HG02973 (cell line): ENCODE results near the gene PTBP3.
"Not testable (repeated sequence)": the region's sequence is repeated elsewhere in the genome, so short reads cannot be mapped to it uniquely, and the experiment has no call there.

ENCODE experiments used
- ATAC-seq: cut with Tn5 transposase; IDR thresholded peaks from one replicate; pipeline ENCODE4 v1.9.1; 2021; ENCODE audit warnings: moderate library complexity; ENCODE audit not compliant: unreplicated experiment

The PTBP3 gene, protein sequence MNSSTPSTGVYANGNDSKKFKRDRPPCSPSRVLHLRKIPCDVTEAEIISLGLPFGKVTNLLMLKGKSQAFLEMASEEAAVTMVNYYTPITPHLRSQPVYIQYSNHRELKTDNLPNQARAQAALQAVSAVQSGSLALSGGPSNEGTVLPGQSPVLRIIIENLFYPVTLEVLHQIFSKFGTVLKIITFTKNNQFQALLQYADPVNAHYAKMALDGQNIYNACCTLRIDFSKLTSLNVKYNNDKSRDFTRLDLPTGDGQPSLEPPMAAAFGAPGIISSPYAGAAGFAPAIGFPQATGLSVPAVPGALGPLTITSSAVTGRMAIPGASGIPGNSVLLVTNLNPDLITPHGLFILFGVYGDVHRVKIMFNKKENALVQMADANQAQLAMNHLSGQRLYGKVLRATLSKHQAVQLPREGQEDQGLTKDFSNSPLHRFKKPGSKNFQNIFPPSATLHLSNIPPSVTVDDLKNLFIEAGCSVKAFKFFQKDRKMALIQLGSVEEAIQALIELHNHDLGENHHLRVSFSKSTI

DNA sequence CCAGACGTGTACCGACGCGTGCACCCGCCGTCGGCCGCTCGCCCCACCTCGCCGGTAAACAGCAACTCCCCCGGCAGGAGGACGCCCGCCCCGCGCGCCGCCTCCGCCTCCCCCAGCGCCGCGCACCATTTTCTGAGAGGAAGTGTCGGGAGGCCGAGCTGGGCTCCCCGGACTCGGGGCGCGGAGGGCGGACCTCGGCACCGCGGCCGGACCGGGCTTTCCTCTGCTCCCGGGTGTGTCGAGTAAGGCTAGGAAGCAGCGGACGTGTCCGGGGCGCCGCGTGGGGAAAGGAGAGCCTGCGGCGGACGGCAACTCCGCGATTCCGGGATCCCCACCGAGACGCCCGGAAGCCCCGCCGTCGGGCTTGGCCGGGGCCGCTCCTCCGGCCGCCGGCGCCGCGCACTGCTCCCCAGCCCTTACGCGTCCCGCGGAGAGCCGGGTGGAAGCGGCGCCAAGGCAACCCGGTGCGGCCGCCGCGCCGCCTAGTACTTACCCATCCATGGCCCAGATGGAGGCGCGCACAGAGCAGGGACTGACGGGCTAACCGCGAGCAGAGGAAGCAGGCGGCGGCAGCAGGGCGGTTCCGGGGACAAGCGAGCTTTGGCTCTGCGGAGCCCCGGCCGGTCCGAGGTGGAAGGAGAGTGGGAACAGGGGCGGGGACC lies at the start of gene PTBP3:
PTBP3 (minus strand) TSS at position 643 of the 662 bp plus-strand sequence. CDS start 35,754 bp downstream, outside the sequence.
- ATAC-seq, result peak; percentile 52

DNA sequence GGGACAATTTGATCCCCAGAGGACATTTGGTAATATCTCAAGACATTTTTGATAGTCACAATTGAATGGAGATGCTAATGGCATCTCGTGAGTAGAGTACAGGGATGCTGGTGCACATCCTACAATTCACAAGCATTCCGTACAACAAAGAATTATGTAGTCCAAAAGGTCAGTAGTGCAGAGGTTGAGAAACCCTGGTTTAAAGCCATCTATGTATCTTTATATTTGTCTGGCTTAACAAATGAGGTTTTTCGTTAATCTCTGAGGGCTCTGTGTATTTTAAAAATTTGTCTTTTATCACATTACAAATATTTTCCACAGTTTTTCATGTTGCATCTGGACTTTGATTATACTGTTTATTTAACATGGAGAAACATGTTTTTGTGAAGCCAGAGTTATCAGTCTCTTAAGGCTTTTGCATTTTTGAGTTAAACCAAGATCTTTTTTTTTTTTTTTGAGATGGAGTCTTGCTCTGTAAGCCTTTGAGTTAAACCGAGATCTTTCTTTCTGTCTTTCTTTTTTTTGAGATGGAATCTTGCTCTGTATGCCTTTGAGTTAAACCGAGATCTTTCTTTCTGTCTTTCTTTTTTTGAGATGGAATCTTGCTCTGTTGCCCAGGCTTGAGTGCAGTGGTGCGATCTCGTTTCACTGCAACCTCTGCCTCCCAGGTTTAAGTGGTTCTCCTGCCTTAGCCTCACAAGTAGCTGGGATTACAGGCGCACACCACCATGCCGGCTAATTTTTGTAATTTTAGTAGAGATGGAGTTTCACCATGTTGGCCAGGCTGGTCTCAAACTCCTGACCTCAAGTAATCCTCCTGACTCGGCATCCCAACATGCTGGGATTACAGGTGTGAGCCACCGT lies 49.3 kb upstream of the PTBP3 start:
- ATAC-seq, result no peak

- no peak for ATAC-seq
Measured at GRCh38 chr9:112382066-112382465, 48.6 kb upstream of the PTBP3 start.

DNA sequence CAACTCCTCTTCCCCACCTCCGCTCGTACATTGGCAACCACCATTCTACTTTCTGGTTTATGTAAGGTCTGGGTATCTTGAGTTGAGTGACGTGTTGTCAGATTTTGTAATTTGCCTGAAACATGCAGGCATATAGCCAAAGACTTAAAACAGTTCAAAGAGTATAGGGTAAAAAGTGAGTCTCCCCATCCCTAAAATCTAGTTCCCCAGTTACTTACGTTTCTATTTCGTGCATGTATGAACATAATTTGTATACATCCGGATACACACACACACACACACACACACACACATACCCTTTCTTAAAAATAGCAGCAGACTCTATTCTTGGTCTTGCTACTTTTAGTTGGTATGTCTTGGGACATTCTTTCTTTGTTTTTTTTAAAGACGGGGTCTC lies 47.4 kb upstream of the PTBP3 start:
- no peak for ATAC-seq

DNA sequence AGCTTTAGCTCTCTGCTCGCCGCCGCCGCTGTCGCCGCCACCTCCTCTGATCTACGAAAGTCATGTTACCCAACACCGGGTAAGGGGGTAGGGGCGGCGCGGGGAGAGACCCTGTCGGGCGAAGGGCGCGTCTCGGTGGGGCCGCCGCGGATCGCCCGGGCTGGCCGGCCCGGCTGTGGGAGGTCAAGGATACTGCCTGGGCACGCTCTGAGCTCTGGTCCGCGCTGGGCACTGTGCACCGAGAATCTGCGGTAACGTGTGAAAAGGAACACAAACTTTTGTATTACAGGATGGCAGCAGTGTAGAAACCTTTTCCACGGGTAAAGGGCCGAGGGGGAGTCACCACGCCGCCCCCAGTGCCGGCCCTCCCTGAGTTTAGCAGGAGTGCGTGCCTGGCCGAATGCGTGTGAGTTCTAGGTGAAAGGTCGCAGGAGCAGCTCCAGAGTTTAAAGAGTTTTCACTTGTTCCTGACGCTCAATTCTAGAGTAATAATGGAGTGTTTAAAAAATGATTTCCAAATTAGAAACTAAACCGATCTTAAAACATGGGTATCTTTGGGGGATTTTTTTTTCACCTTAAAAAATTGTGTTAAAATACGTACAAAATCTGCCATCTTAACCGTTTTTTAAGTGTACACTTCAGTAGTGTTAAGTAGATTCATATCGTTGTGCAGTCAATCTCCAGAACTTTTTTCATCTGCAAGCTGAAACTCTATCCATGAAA lies 46.8 kb upstream of the PTBP3 start, which contains the start of gene HSDL2:
HSDL2 (plus strand) TSS at position 7 of the 723 bp plus-strand sequence; CDS start at position 63, 56 bp downstream.
- ATAC-seq, result peak; percentile 20

DNA sequence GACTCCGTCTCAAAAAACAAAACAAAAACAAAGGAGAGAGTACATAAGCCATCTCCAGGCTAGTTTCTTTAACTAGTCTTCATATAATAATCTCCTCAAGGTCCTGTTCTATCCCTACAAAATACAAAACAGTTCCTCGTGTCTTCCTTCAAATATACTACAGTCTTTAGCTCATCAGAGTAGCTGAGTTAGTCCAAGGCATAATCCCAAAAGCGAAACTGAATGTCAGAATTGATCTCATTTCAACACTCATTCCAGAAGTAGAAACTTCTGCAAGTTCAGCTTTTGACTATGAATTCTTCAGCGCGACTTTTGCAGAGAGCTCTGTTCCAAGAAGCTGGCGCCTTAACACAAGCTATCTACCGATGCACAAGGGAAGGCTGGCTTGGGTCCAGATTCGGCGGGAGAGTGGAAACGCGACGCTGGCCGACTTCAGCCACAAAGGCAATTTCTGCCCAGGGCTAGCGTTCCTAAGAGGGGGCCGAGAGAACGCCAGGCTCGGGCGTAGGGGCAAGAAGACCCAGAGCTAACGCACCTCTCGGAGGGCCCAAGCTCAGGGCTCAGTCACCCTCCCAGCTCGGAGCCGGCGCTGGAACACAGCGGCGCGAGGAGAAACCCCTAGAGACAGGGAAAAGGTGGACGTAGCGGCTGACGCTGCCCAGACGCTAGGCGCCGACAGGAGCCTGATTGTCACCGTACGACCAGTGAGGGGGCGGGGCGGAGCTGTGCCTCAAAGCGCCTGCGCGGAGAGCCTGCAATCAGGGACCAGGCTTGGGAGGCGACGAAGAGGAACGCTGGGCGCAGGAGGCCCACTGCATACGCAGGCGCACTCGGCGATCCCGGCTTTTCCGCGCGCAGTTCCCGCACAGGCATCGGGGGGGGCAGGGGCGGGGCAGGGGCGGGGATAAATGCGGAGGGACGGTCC lies 46.0 kb upstream of the PTBP3 start:
- ATAC-seq, result peak; percentile 76

GRCh38 chr9:112378328-112379176 lies 45.1 kb upstream of the PTBP3 start:
- peak; percentile 1 for ATAC-seq

DNA sequence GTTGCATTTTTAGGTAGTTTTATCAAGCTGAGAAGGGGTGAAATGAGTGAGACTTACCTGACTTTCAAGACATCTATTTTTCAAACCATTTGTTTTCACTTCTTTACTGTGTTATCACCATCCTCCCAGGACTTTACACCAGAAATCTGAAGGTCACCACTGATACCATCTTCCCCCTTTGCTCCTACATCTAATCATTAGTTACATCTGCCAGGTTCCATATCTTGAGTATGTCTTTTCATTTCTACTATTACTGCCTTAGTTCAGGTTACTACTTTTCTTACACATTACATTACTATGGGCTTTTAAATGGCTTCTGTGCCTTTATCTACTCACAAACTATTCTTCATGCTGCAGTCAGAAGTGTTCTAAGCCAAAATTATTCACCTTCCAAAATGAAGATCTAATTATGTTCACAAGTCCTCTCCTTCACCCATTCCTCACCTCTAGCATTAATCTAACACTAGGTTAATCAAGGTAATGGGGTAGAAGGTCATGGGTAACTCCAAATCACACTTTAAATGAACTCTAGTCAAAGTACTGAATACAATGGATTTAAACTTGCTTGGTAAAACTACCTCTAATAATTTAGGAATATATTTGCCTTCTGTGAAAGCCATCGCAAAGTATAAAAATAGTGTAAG lies 44.4 kb upstream of the PTBP3 start:
- ATAC-seq, result no peak

DNA sequence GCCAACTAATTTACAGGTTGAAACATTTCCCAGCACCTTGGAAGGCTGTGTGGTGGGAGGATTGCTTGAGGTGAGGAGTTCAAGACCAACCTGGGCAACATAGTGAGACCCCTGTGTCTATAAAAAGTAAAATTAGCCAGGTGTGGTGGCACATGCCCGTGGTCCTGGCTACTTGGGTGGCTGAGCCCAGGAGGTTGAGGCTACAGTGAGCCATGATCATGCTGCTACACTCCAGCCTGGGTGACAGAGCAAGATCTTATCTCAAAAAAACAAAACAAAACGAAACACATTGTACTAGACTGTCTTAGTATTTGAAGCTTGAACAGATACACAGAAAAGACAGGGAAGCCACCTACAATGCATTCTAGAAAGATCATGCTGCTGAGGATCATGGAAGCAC lies 43.7 kb upstream of the PTBP3 start:
- no peak for ATAC-seq

- ATAC-seq, result no peak
Measured at GRCh38 chr9:112375361-112375760, 41.9 kb upstream of the PTBP3 start.

GRCh38 chr9:112374232-112374631 lies 40.8 kb upstream of the PTBP3 start:
- not testable (repeated sequence) for ATAC-seq

GRCh38 chr9:112373666-112374065 lies 40.2 kb upstream of the PTBP3 start:
- not testable (repeated sequence) for ATAC-seq

GRCh38 chr9:112371060-112371459 lies 37.6 kb upstream of the PTBP3 start:
- no peak for ATAC-seq

DNA sequence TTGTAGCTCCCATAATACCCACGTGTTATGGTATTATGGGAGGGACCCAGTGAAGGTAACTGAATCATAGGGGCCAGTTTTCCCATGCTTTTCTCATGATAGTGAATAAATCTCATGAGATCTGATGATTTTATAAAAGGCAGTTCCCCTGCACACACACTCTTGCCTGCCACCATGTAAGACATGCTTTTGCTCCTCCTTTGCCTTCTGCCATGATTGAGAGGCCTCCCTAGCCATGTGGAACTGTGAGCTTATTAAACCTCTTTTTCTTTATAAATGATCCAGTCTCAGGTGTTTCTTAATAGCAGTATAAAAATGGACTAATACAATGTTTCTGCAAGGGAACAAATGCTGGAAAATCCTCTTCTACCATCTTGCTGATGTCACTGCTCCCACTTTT lies 36.4 kb upstream of the PTBP3 start:
- no peak for ATAC-seq

DNA sequence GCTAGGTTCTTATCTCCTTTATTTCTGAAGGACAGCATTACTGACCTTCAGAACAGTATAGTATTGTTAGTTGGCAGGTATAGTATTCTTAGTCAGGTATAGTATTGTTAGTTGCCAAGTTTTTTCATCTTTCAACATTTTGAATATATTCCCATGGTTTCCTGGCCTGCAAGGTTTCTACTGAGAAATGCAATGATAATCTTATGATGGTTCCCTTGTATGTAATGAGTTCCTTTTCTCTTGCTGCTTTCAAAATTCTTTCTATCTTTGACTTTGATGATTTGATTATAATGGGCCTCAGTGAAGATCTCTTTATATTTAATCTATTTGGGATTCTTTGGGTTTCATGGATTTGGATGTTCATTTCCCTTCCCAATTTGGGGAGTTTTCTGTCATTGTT lies 34.0 kb upstream of the PTBP3 start:
- ATAC-seq, result no peak

DNA sequence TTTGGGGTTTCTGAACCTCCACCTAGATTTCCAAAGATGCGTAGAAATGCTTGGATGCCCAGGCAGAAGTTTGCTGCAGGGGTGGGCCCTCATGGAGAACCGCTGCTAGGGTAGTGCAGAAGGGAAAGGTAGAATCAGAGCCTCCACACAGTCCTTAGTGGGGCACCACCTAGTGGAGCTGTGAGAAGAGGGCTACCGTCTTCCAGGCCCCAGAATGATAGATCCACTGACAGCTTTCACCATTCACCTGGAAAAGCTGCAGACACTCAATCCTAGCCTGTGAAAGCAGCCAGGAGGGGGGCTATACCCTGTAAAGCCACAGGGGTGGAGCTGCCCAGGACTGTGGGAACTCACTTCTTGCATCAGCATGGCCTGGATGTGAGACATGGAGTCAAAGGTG lies 33.2 kb upstream of the PTBP3 start:
- ATAC-seq, result no peak

DNA sequence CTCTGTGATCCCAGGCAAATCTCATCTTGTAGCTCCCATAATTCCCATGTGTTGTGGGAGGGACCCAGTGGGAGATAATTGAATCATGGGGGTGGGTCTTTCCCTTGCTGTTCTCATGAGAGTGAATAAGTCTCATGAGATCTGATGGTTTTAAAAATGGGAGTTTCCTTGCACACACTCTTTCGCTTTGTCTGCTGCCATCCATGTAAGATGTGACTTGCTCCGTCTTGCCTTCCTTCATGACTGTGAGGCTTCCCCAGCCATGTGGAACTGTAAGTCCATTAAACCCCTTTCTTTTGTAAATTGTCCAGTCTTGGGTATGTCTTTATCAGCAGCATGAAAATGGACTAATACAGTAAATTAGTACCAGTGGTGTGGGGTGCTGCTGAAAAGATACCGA lies 31.8 kb upstream of the PTBP3 start:
- not testable (repeated sequence) for ATAC-seq

DNA sequence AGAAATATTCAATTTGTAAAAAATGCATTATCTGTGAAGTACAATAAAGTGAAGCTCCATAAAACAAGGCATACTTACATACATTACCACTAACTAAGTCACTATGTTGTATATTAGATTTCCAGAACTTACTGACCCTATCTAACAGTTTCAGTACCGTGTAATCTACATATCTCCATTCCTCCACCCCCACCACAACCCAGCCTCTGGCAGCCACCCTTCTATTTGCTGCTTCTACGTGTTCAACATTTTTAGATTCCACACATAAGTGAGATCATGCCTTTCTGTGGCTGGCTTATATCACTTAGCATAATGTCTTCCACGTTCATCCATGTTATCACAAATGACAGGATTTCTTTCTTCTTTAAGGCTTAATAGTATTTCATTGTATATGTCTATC lies 31.3 kb upstream of the PTBP3 start:
- no peak for ATAC-seq
